GM23338 (cell line): ENCODE measurements around the gene TBX6. TPM values are rescaled to one million over a fixed set of nuclear protein-coding genes. Genes with fewer than 3 reads are reported as not detected.

ENCODE experiments used
- ATAC-seq: fragments of 200-7000 bp; cut with Tn5 transposase; 3 replicates; pipeline ENCODE4 v1.9.1; 2020
- DNase-seq: peaks from one replicate; pipeline ENCODE4 v3.0.0-alpha.2; 2015; ENCODE audit warnings: low spot score
- H2AFZ ChIP-seq: fragments of 200-600 bp; sonication (generic); 2 replicates; pipeline ENCODE4 v1.8.0; 2016; ENCODE audit warnings: antibody characterized with exemption, mild to moderate bottlenecking, moderate library complexity
- H3F3A ChIP-seq: fragments of 200-600 bp; sonication (generic); replicated peaks from 2 replicates; pipeline ENCODE4 v1.8.0; 2017; ENCODE audit warnings: antibody characterized with exemption, mixed run types, low read depth
- H3K27ac ChIP-seq: fragments of 200-600 bp; sonication (generic); 2 replicates; pipeline ENCODE4 v1.6.1; 2016; ENCODE audit warnings: low read depth
- H3K27me3 ChIP-seq: fragments of 200-600 bp; sonication (generic); 2 replicates; pipeline ENCODE4 v1.8.0; 2016; ENCODE audit warnings: mild to moderate bottlenecking, mixed run types, moderate library complexity; ENCODE audit not compliant: insufficient read depth
- H3K36me3 ChIP-seq: fragments of 200-600 bp; sonication (generic); 2 replicates; pipeline ENCODE4 v1.8.0; 2016; ENCODE audit warnings: mild to moderate bottlenecking; ENCODE audit not compliant: insufficient read depth
- H3K4me1 ChIP-seq: fragments of 200-600 bp; sonication (generic); 2 replicates; pipeline ENCODE4 v1.8.0; 2016; ENCODE audit warnings: mild to moderate bottlenecking, moderate library complexity; ENCODE audit not compliant: insufficient read depth
- H3K4me2 ChIP-seq: fragments of 200-600 bp; sonication (generic); 2 replicates; pipeline ENCODE4 v1.7.1; 2017; ENCODE audit warnings: mixed run types
- H3K4me3 ChIP-seq: fragments of 200-600 bp; sonication (generic); 2 replicates; pipeline ENCODE4 v1.6.1; 2016; ENCODE audit warnings: mixed run types
- H3K79me2 ChIP-seq: fragments of 200-600 bp; sonication (generic); replicated peaks from 2 replicates; pipeline ENCODE4 v1.8.0; 2017; ENCODE audit warnings: mild to moderate bottlenecking; ENCODE audit not compliant: insufficient read depth
- H3K9me2 ChIP-seq: fragments of 200-600 bp; sonication (generic); 2 replicates; pipeline ENCODE4 v1.8.0; 2017; ENCODE audit not compliant: insufficient read depth
- H4K20me1 ChIP-seq: fragments of 200-600 bp; sonication (generic); replicated peaks from 2 replicates; pipeline ENCODE4 v1.8.0; 2017; ENCODE audit warnings: mild to moderate bottlenecking; ENCODE audit not compliant: insufficient read depth
- H3K27ac Mint-ChIP-seq: 2 replicates; pipeline ENCODE4 v1.8.0; 2020; ENCODE audit warnings: inconsistent platforms, mild to moderate bottlenecking, moderate library complexity, mixed read lengths
- H3K27me3 Mint-ChIP-seq: 3 replicates; pipeline ENCODE4 v1.8.0; 2022; ENCODE audit warnings: low read depth, mild to moderate bottlenecking, moderate library complexity, mixed read lengths, inconsistent platforms; ENCODE audit not compliant: insufficient read depth, poor library complexity
- H3K36me3 Mint-ChIP-seq: 3 replicates; pipeline ENCODE4 v1.8.0; 2021; ENCODE audit warnings: low read depth, mild to moderate bottlenecking, inconsistent platforms, moderate library complexity, mixed read lengths
- H3K4me1 Mint-ChIP-seq: 3 replicates; pipeline ENCODE4 v1.8.0; 2020; ENCODE audit warnings: mild to moderate bottlenecking, inconsistent platforms, mixed read lengths
- H3K4me3 Mint-ChIP-seq: 3 replicates; pipeline ENCODE4 v1.8.0; 2021; ENCODE audit warnings: moderate library complexity, mild to moderate bottlenecking, inconsistent platforms, mixed read lengths
- H3K9me3 Mint-ChIP-seq: 3 replicates; pipeline ENCODE4 v1.8.0; 2020; ENCODE audit warnings: moderate library complexity, mild to moderate bottlenecking, inconsistent platforms, mixed read lengths
- CREB1 ChIP-seq: fragments of 250-450 bp; sonication (Bioruptor Pico); IDR thresholded peaks from 2 replicates; pipeline ENCODE4 v1.5.0; 2020; ENCODE audit warnings: low read depth, mild to moderate bottlenecking, moderate library complexity
- EZH2 ChIP-seq: fragments of 200-600 bp; sonication (generic); IDR thresholded peaks from one replicate; pipeline ENCODE4 v1.8.0; 2017; ENCODE audit warnings: antibody characterized with exemption, mild to moderate bottlenecking, low read depth; ENCODE audit not compliant: unreplicated experiment
- NANOG ChIP-seq: IDR thresholded peaks from 2 replicates; pipeline ENCODE4 v1.6.1; 2016; ENCODE audit warnings: antibody characterized with exemption, borderline replicate concordance
- POLR2AphosphoS5 ChIP-seq: IDR thresholded peaks from 2 replicates; pipeline ENCODE4 v1.6.1; 2016; ENCODE audit warnings: antibody characterized with exemption, low read depth
- ZNF114 ChIP-seq: fragments of 250-450 bp; sonication (Bioruptor Pico); IDR thresholded peaks from 2 replicates; pipeline ENCODE4 v1.5.0; 2020; ENCODE audit warnings: mild to moderate bottlenecking, moderate library complexity
- ZNF331 ChIP-seq: fragments of 250-450 bp; sonication (Bioruptor Pico); IDR thresholded peaks from 2 replicates; pipeline ENCODE4 v1.5.0; 2020; ENCODE audit warnings: low read depth, mild to moderate bottlenecking, moderate library complexity
- polyA plus RNA-seq: library from polyadenylated mRNA; unstranded; fragments of >200 nt; fragmentation: Nextera tagmentation; extraction: Ambion mirVana; gene quantifications from 2 replicates; pipeline ENCODE4 v1.2.1, GENCODE V29; 2016
- total RNA-seq: library from RNA; depleted of rRNA; stranded (reverse); fragments of >200 nt; shearing (Covaris generic); gene quantifications from 2 replicates; pipeline ENCODE4 v1.2.3, GENCODE V29; 2014
- TF ChIP-seq, protein P1 (sequence below): IDR thresholded peaks from 2 replicates; pipeline ENCODE4 v1.6.1; 2016; ENCODE audit warnings: antibody characterized with exemption
- TF ChIP-seq, protein P2 (sequence below), 2 experiments: fragments of 200-600 bp in 1 of 2; sonication (generic) in 1 of 2; conservative IDR thresholded peaks; 2 replicates each; pipeline versions ENCODE4 v1.5.1 to v1.6.1; 2016 to 2017; ENCODE audit warnings: antibody characterized with exemption in 2 of 2, low read depth in 2 of 2, mild to moderate bottlenecking in 2 of 2, moderate library complexity in 1 of 2

The TBX6 gene
- total and polyA plus RNA-seq, 2 experiments from 2014 or later: 1.1 to 2.4 TPM

DNA sequence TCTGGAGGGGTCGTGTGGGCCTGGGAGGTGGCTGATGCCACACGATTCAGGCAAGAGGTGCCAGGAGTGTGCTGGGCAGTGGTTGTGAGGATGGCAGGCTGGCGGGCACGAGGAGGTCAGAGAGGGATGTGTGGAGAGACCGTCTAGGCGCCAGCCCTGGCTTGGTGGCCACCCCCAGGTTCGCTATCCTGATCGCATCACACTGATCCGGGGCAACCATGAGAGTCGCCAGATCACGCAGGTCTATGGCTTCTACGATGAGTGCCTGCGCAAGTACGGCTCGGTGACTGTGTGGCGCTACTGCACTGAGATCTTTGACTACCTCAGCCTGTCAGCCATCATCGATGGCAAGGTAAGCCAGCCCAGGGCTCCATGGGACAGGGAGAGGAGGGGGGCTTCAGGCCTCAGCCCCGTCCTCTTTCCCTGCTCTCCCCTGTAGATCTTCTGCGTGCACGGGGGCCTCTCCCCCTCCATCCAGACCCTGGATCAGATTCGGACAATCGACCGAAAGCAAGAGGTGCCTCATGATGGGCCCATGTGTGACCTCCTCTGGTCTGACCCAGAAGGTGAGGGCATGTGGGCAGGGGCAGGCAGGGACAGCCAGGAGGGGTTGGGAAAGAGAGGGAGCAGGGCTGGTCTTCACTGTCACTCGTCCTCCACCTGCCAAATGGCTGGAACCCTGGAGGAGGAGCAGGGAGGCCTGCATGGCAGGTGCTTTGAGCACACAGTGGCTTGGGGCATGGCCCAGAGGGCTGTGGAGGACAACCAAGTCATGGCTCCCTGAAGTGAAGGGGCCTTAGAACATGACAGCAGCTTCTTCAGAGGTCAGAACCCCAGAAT is 8.3 kb downstream of the TBX6 start:
- Histone ChIP-seq H3K79me2 (peaks cover 11% of the 10 kb centered on the region), H3K4me3 (no peak overlapping the region), H2AFZ (no peak overlapping the region), H3K4me1 (peaks cover 6% of the 10 kb centered on the region; the same call in 1 of the 2 replicates), H3K27ac (no peak overlapping the region), H3K36me3 (peaks cover 4% of the 10 kb centered on the region), H3K9me2 (no peaks in the 10 kb centered on the region), H3F3A (0 out of 2 replicates have a peak, but pooled peaks cover 6% of the 10 kb centered on the region), H4K20me1 (peaks cover 8% of the 10 kb centered on the region), H3K4me2 (no peak overlapping the region), H3K27me3 (no peaks in the 10 kb centered on the region)
- Mint-ChIP-seq H3K27me3 (peaks cover 12% of the 10 kb centered on the region), H3K9me3 (no peaks in the 10 kb centered on the region; the same call in 2 of the 3 replicates), H3K27ac (no peak overlapping the region; the same call in 1 of the 2 replicates), H3K4me1 (0 out of 3 replicates have a peak, but pooled peaks cover under 1% of the 10 kb centered on the region), H3K36me3 (peaks cover 66% of the 10 kb centered on the region), H3K4me3 (no peak overlapping the region; the same call in 2 of the 3 replicates)
- DNase-seq (no peak), ATAC-seq (no peak)
- TF ChIP-seq ZNF114 (CRISPR knock-in tag): no peak
- no peak for TF ChIP-seq CREB1 (CRISPR knock-in tag)
- TF ChIP-seq, protein P1, sequence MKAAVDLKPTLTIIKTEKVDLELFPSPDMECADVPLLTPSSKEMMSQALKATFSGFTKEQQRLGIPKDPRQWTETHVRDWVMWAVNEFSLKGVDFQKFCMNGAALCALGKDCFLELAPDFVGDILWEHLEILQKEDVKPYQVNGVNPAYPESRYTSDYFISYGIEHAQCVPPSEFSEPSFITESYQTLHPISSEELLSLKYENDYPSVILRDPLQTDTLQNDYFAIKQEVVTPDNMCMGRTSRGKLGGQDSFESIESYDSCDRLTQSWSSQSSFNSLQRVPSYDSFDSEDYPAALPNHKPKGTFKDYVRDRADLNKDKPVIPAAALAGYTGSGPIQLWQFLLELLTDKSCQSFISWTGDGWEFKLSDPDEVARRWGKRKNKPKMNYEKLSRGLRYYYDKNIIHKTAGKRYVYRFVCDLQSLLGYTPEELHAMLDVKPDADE: no peak
- TF ChIP-seq, protein P2, sequence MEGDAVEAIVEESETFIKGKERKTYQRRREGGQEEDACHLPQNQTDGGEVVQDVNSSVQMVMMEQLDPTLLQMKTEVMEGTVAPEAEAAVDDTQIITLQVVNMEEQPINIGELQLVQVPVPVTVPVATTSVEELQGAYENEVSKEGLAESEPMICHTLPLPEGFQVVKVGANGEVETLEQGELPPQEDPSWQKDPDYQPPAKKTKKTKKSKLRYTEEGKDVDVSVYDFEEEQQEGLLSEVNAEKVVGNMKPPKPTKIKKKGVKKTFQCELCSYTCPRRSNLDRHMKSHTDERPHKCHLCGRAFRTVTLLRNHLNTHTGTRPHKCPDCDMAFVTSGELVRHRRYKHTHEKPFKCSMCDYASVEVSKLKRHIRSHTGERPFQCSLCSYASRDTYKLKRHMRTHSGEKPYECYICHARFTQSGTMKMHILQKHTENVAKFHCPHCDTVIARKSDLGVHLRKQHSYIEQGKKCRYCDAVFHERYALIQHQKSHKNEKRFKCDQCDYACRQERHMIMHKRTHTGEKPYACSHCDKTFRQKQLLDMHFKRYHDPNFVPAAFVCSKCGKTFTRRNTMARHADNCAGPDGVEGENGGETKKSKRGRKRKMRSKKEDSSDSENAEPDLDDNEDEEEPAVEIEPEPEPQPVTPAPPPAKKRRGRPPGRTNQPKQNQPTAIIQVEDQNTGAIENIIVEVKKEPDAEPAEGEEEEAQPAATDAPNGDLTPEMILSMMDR (conservative IDR thresholded peaks at IDR 0.05; ENCODE audit: low read depth in 2 of 2): no peak
- TF ChIP-seq POLR2AphosphoS5: no peak
- TF ChIP-seq ZNF331 (CRISPR knock-in tag): no peak
- no peak for TF ChIP-seq EZH2
- TF ChIP-seq NANOG: no peak

DNA sequence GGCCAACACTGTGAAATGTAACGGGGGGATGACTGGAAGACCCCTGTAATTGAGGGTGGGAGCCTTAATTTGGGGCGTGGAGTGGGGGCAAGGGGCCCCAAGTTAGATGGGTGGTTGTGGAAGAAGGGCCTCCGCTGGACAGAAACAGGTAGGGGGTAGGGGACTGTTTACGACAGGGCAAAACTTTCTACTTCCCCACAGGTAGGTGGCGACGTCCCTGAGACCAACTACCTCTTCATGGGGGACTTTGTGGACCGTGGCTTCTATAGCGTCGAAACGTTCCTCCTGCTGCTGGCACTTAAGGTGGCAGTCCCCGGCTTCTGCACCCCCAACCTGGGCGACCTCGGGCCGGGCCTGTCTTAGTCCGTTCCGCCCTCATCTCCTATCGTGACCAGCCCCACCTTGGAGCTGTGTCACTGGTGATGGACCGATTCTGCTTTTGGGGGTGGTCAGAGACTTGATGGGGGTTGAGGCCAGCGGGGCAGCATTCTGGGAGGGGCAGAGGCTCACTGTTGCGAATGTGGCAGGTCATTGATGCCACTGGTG is 9.1 kb downstream of the TBX6 start:
- H3K4me3 Mint-ChIP-seq: no peak overlapping the region; the same call in 2 of the 3 replicates
- no peaks in the 10 kb centered on the region; the same call in 2 of the 3 replicates for H3K4me1 Mint-ChIP-seq
- peaks cover 73% of the 10 kb centered on the region for H3K36me3 Mint-ChIP-seq
- Histone ChIP-seq H3K79me2 (peaks cover 18% of the 10 kb centered on the region), H3K27me3 (no peaks in the 10 kb centered on the region), H2AFZ (no peak overlapping the region), H3F3A (0 out of 2 replicates have a peak, but pooled peaks cover 6% of the 10 kb centered on the region), H3K4me3 (no peak overlapping the region), H3K36me3 (peaks cover 9% of the 10 kb centered on the region), H3K4me2 (no peak overlapping the region), H4K20me1 (peaks cover 10% of the 10 kb centered on the region), H3K9me2 (no peaks in the 10 kb centered on the region), H3K4me1 (peaks cover 6% of the 10 kb centered on the region; the same call in 1 of the 2 replicates), H3K27ac (no peak overlapping the region)
- H3K9me3 Mint-ChIP-seq: no peaks in the 10 kb centered on the region; the same call in 2 of the 3 replicates
- peaks cover 12% of the 10 kb centered on the region for H3K27me3 Mint-ChIP-seq
- DNase-seq (no peak), ATAC-seq (peak; percentile 46)
- TF ChIP-seq ZNF331 (CRISPR knock-in tag): no peak
- TF ChIP-seq, protein P2 (conservative IDR thresholded peaks at IDR 0.05; ENCODE audit: low read depth in 2 of 2): peak; percentile 34 to 47; a peak in 3 of 4 replicates
- H3K27ac Mint-ChIP-seq: no peak overlapping the region
